Spleen (tissue), 11 donors: ENCODE data around the gene KDM4B. TPM values are rescaled to one million over a fixed set of nuclear protein-coding genes. Genes with fewer than 3 reads are reported as not detected.

ENCODE experiments used
- DNase-seq: peaks from one replicate; pipeline ENCODE4 v3.0.0-alpha.2; 2020
- H3K27ac ChIP-seq, 8 donors: fragments of 200-600 bp; sonication (generic) in 7 of 8; 1 replicate in 4 of 8; 2 replicates in 4 of 8; pipeline versions ENCODE4 v1.5.0 to v1.8.0; 2016 to 2021; ENCODE audit warnings: inconsistent platforms in 4 of 8, mild to moderate bottlenecking in 4 of 8, moderate library complexity in 1 of 8
- H3K27me3 ChIP-seq, 7 donors: fragments of 200-600 bp; sonication (generic) in 6 of 7; replicated peaks in 1 of 7; 1 replicate in 4 of 7; 2 replicates in 3 of 7; pipeline versions ENCODE4 v1.5.0 to v1.8.0; 2016 to 2021; ENCODE audit warnings: inconsistent platforms in 3 of 7, mild to moderate bottlenecking in 1 of 7
- H3K36me3 ChIP-seq, 6 donors: fragments of 200-600 bp; sonication (generic) in 5 of 6; 1 replicate in 4 of 6; 2 replicates in 2 of 6; pipeline versions ENCODE4 v1.5.0 to v1.8.0; 2016 to 2021; ENCODE audit warnings: inconsistent platforms in 2 of 6
- H3K4me1 ChIP-seq, 6 donors: fragments of 200-600 bp; sonication (generic) in 5 of 6; 1 replicate in 3 of 6; 2 replicates in 3 of 6; pipeline versions ENCODE4 v1.5.0 to v1.8.0; 2016 to 2021; ENCODE audit warnings: inconsistent platforms in 3 of 6
- H3K4me3 ChIP-seq, 8 donors: fragments of 200-600 bp; sonication (generic) in 7 of 8; 1 replicate in 4 of 8; 2 replicates in 4 of 8; pipeline versions ENCODE4 v1.5.0 to v1.8.0; 2016 to 2021; ENCODE audit warnings: inconsistent platforms in 4 of 8, mild to moderate bottlenecking in 4 of 8, moderate library complexity in 2 of 8
- H3K9me3 ChIP-seq, 8 donors: fragments of 200-600 bp; sonication (generic) in 7 of 8; 1 replicate in 4 of 8; 2 replicates in 4 of 8; pipeline versions ENCODE4 v1.5.0 to v1.8.0; 2016 to 2021; ENCODE audit warnings: inconsistent platforms in 4 of 8
- CTCF ChIP-seq, 11 experiments: fragments of 200-600 bp in 7 of 11; fragments of 450-650 bp in 4 of 11; sonication (generic) in 4 of 11; IDR thresholded peaks in 8 of 11; conservative IDR thresholded peaks in 3 of 11; 1 replicate in 7 of 11; 2 replicates in 4 of 11; pipeline versions ENCODE4 v1.4.0 to v1.8.0; 2016 to 2021; ENCODE audit warnings: antibody characterized with exemption in 11 of 11, inconsistent platforms in 4 of 11, mild to moderate bottlenecking in 1 of 11
- POLR2A ChIP-seq, 3 donors: fragments of 450-650 bp; IDR thresholded peaks; one replicate each; pipeline ENCODE4 v1.5.1; 2017; ENCODE audit warnings: antibody characterized with exemption in 3 of 3, mild to moderate bottlenecking in 1 of 3
- POLR2AphosphoS5 ChIP-seq, 3 donors: sonication (generic); formaldehyde crosslinking; IDR thresholded peaks; one replicate each; pipeline ENCODE4 v1.5.1; 2017; ENCODE audit warnings: antibody characterized with exemption in 3 of 3
- WGBS, 5 donors: extraction: QIAGEN DNeasy Blood & Tissue Kit in 3 of 5; methylation state at CpG; one replicate each; pipeline versions ENCODE4 v1.1.5 to v1.1.7; 2013 to 2018; 5-methylcytosine and 5-hydroxymethylcytosine counted together
- intact Hi-C: fragments of 100-400 bp; cut with DNase I; formaldehyde crosslinking; loops from one replicate; pipeline ENCODE4 v1.15.0; 2023; ENCODE audit warnings: low total_unique reads
- polyA plus RNA-seq, 3 donors: library from polyadenylated mRNA; stranded (reverse); fragments of 200-250 nt; gene quantifications; one replicate each; pipeline ENCODE4 v1.2.1, GENCODE V29; 2013
- total RNA-seq, 7 donors: library from RNA; depleted of rRNA in 3 of 7; stranded (reverse); fragments of >200 nt in 3 of 7; fragmentation: NEBNext Ultra II Directional in 4 of 7; extraction: Animal tissue kit (Norgen Biotek cat#: 25700) in 4 of 7; gene quantifications; one replicate each; pipeline versions ENCODE4 v1.1.0 to v1.2.1, GENCODE V29; 2016 to 2021
- donor health status: healthy with polysubstance abuse.
- donor health status: DM: no; HTN: no; CAD: no; lungs with moderate emphysema.
- donor health status: DM: no; HTN: no; CAD: no.
- donor health status: Bipolar disorder and iron deficiency.
- donor health status: healthy.
- donor health status: DM: no; HTN: no; CAD: no.
- donor health status: DM: yes; HTN: yes; CAD: no.

The KDM4B gene
- total and polyA plus RNA-seq, 10 donors: 18.3 to 80.5 (median 52.4) TPM

- Histone ChIP-seq H3K27ac (no peak overlapping the region), H3K27me3 (no peaks in the 10 kb centered on the region), H3K4me3 (no peak overlapping the region), H3K4me1 (peaks cover 0 to 7% (median 0%) of the 10 kb centered on the region in 6 donors), H3K9me3 (peaks cover 7 to 41% (median 29%) of the 10 kb centered on the region in 8 donors), H3K36me3 (peaks cover 0 to 91% (median 15%) of the 10 kb centered on the region in 6 donors)
- intact Hi-C loops: no loop called here
- 87 to 99% (median 98%) methylated on average over 29 to 37 of the region's 37 CpGs for WGBS, 5 donors
- no peak for DNase-seq
- TF ChIP-seq CTCF (IDR thresholded peaks at IDR 0.05 in 8 of 11, conservative IDR thresholded peaks at IDR 0.05 in 3 of 11) (no peak), POLR2A (IDR thresholded peaks at IDR 0.05) (no peak), POLR2AphosphoS5 (IDR thresholded peaks at IDR 0.05) (no peak)
Observed at GRCh38 chr19:5096536-5096935, 127.6 kb downstream of the KDM4B start.

DNA sequence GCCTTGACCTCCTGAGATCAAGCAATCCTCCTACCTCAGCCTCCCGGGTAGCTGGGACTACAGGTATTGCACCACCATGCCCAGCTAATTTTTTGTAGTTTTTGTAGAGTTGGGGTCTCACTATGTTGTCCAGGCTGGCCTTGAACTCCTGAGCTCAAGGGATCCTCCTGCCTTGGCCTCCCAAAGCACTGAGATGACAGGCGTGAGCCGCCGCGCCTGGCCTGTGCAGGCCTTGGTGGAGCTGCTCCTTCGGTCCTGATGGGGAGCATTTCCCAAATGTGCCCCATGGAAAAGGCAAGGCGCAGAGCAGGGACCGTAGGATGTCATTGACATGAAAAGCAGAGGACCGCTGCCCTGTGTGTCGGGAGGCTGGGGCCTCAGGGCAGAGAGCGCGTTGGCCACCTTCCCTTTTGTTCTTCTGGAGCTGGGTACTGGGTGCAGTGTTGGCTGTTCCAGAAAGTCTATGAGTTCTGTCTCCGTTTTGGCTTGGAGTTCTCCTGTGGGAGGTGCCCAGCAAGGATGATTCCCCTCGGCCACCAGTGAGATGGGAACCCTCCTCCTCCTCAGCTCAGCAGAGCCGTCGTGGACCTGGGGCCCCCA, 128.5 kb downstream of the KDM4B start:
- no peak for DNase-seq
- no peak for TF ChIP-seq CTCF (IDR thresholded peaks at IDR 0.05 in 8 of 11, conservative IDR thresholded peaks at IDR 0.05 in 3 of 11)
- TF ChIP-seq POLR2A (IDR thresholded peaks at IDR 0.05): no peak
- TF ChIP-seq POLR2AphosphoS5 (IDR thresholded peaks at IDR 0.05): peak in 1 of 3 donors; percentile 22
- Histone ChIP-seq H3K36me3 (peaks cover 0 to 91% (median 15%) of the 10 kb centered on the region in 6 donors), H3K4me3 (no peak overlapping the region), H3K4me1 (peaks cover 0 to under 1% (median 0%) of the 10 kb centered on the region in 6 donors), H3K27ac (no peak overlapping the region), H3K27me3 (no peaks in the 10 kb centered on the region), H3K9me3 (peaks cover 7 to 41% (median 29%) of the 10 kb centered on the region in 8 donors)
- 91 to 98% (median 95%) methylated on average over 11 to 16 of the region's 16 CpGs for WGBS, 5 donors
- intact Hi-C loops: no loop called here

DNA sequence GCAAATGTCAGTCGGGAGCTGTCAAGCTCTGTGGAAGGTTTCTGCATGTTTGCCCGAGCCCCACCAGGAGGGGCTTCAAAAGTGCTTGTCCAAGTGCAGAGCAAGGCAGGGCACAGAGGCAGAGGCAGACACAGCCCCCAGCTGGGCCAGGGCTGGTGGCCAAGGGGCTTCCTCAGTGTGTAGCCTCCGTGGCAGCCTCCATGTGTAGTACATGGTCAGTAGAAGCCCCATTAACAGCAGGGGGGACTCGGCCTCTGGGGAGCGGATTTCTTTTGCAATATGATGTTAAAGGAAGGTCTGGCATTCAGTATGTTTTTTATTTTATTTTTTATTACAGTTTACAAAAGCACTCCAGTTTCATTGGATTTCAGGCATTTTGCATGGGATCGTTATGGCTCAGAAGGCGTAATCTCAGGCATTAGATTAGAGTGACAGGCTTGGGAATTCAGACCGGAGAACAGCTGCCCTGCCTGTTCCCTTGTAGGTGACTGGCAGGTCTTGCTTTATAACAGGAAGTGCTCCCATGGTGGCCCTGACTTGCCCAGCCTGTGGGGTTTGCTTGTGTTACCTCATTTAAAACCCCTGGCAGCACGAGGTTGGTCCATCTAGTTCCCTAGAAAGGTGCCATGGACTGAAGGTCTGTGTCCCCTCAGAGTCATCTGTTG, 129.2 kb downstream of the KDM4B start:
- WGBS, 5 donors: 89 to 98% (median 97%) methylated on average over 8 to 9 of the region's 9 CpGs
- intact Hi-C loops: no loop called here
- Histone ChIP-seq H3K27me3 (no peaks in the 10 kb centered on the region), H3K27ac (no peak overlapping the region), H3K9me3 (peaks cover 7 to 41% (median 29%) of the 10 kb centered on the region in 8 donors), H3K36me3 (peaks cover 0 to 91% (median 17%) of the 10 kb centered on the region in 6 donors), H3K4me1 (peaks cover 0 to 6% (median 1%) of the 10 kb centered on the region in 6 donors), H3K4me3 (no peak overlapping the region)
- no peak for DNase-seq
- TF ChIP-seq POLR2A (IDR thresholded peaks at IDR 0.05) (no peak), CTCF (IDR thresholded peaks at IDR 0.05 in 8 of 11, conservative IDR thresholded peaks at IDR 0.05 in 3 of 11) (no peak), POLR2AphosphoS5 (IDR thresholded peaks at IDR 0.05) (no peak)

DNA sequence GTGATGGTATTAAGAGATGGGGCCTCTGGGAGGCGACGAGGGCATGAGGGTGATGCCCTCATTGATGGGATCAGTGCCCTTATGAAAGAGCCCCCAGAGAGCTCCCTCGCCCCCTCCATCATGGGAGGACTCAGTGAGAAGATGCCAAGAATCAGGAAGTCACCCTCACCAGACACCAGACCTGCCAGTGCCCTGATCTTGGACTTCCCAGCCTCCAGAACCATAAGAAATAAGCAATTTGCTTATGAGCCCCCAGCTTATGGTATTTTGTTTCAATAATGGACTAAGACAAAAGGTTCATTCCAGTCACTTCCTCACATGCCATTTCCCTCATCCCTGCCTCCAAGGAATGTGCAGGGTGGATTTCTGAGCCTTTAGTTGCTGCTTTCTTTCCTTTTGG, 129.7 kb downstream of the KDM4B start:
- Histone ChIP-seq H3K9me3 (peaks cover 7 to 41% (median 29%) of the 10 kb centered on the region in 8 donors), H3K4me1 (peaks cover 0 to 11% (median 4%) of the 10 kb centered on the region in 6 donors), H3K27ac (no peak overlapping the region), H3K36me3 (peaks cover 0 to 91% (median 19%) of the 10 kb centered on the region in 6 donors), H3K27me3 (no peaks in the 10 kb centered on the region), H3K4me3 (no peak overlapping the region)
- 93 to 100% (median 96%) methylated on average over 3 of the region's 3 CpGs for WGBS, 5 donors
- DNase-seq: no peak
- intact Hi-C loops: no loop called here
- no peak for TF ChIP-seq POLR2A (IDR thresholded peaks at IDR 0.05)
- TF ChIP-seq POLR2AphosphoS5 (IDR thresholded peaks at IDR 0.05): no peak
- TF ChIP-seq CTCF (IDR thresholded peaks at IDR 0.05 in 8 of 11, conservative IDR thresholded peaks at IDR 0.05 in 3 of 11): no peak
